HG02763 (cell line): Measurements from ENCODE around the gene RASSF4.

Experiments used
- ATAC-seq: cut with Tn5 transposase; IDR thresholded peaks from one replicate; pipeline ENCODE4 v1.9.1; 2021; ENCODE audit warnings: mild to moderate bottlenecking, moderate library complexity; ENCODE audit not compliant: unreplicated experiment

Gene RASSF4

GRCh38 chr10:44961931-44962750, 2.5 kb downstream of the RASSF4 start:
- ATAC-seq, result no peak

- ATAC-seq, result no peak
Observed at GRCh38 chr10:44962870-44963738, 3.5 kb downstream of the RASSF4 start.

- no peak for ATAC-seq
Observed at GRCh38 chr10:44963772-44964633, 4.4 kb downstream of the RASSF4 start.

GRCh38 chr10:44965104-44965503, 5.5 kb downstream of the RASSF4 start:
- no peak for ATAC-seq

GRCh38 chr10:44965651-44966097, 6.1 kb downstream of the RASSF4 start:
- ATAC-seq, result peak; percentile 28

GRCh38 chr10:44966129-44966815, 6.7 kb downstream of the RASSF4 start:
- ATAC-seq, result peak; percentile 27

GRCh38 chr10:44966816-44967509, 7.4 kb downstream of the RASSF4 start:
- ATAC-seq, result no peak

GRCh38 chr10:44967616-44968015, 8.0 kb downstream of the RASSF4 start:
- ATAC-seq, result no peak

GRCh38 chr10:44968091-44968490, 8.5 kb downstream of the RASSF4 start:
- no peak for ATAC-seq

GRCh38 chr10:44968500-44969400, 9.1 kb downstream of the RASSF4 start:
- no peak for ATAC-seq

- ATAC-seq, result no peak
Observed at GRCh38 chr10:44969854-44970253, 10.3 kb downstream of the RASSF4 start.

- no peak for ATAC-seq
Observed at GRCh38 chr10:44970812-44971395, 11.3 kb downstream of the RASSF4 start.

GRCh38 chr10:44971434-44971833, 11.8 kb downstream of the RASSF4 start:
- ATAC-seq, result no peak

GRCh38 chr10:44971935-44972757, 12.5 kb downstream of the RASSF4 start:
- ATAC-seq, result no peak

- no peak for ATAC-seq
Observed at GRCh38 chr10:44972874-44973306, 13.3 kb downstream of the RASSF4 start.

- ATAC-seq, result no peak
Observed at GRCh38 chr10:44973323-44974081, 13.9 kb downstream of the RASSF4 start.
